GM19372 (cell line): Measurements from ENCODE around the gene OLFM1.
"Not testable (repeated sequence)": the region's sequence is repeated elsewhere in the genome, so short reads cannot be mapped to it uniquely, and the experiment has no call there.

Source experiments
- ATAC-seq: cut with Tn5 transposase; IDR thresholded peaks from one replicate; pipeline ENCODE4 v1.9.1; 2021; ENCODE audit warnings: mild to moderate bottlenecking, low read depth, moderate library complexity; ENCODE audit not compliant: unreplicated experiment

The OLFM1 gene

GRCh38 chr9:135146766-135147473 lies 59.5 kb downstream of the OLFM1 start:
- ATAC-seq, result no peak

- ATAC-seq, result no peak
These were observed 60.0 kb downstream of the OLFM1 start for GRCh38 chr9:135147474-135147805.

GRCh38 chr9:135147938-135148337 lies 60.5 kb downstream of the OLFM1 start:
- no peak for ATAC-seq

GRCh38 chr9:135148386-135148785 lies 60.9 kb downstream of the OLFM1 start:
- no peak for ATAC-seq

- ATAC-seq, result not testable (repeated sequence)
These were observed 62.4 kb downstream of the OLFM1 start for GRCh38 chr9:135149901-135150300.

- no peak for ATAC-seq
These were observed 63.5 kb downstream of the OLFM1 start for GRCh38 chr9:135150981-135151380.

GRCh38 chr9:135151757-135152613 lies 64.5 kb downstream of the OLFM1 start:
- no peak for ATAC-seq

GRCh38 chr9:135152614-135153334 lies 65.3 kb downstream of the OLFM1 start:
- no peak for ATAC-seq

GRCh38 chr9:135154050-135154615 lies 66.7 kb downstream of the OLFM1 start:
- no peak for ATAC-seq

GRCh38 chr9:135155396-135155795 lies 67.9 kb downstream of the OLFM1 start:
- no peak for ATAC-seq

GRCh38 chr9:135156525-135157510 lies 69.3 kb downstream of the OLFM1 start:
- no peak for ATAC-seq

- no peak for ATAC-seq
These were observed 70.5 kb downstream of the OLFM1 start for GRCh38 chr9:135157856-135158563.

GRCh38 chr9:135158564-135158937 lies 71.1 kb downstream of the OLFM1 start:
- no peak for ATAC-seq

- no peak for ATAC-seq
These were observed 72.3 kb downstream of the OLFM1 start for GRCh38 chr9:135159801-135160200.

- ATAC-seq, result no peak
These were observed 73.4 kb downstream of the OLFM1 start for GRCh38 chr9:135160862-135161261.

- ATAC-seq, result not testable (repeated sequence)
These were observed 75.1 kb downstream of the OLFM1 start for GRCh38 chr9:135162599-135162998.

- no peak for ATAC-seq
These were observed 75.7 kb downstream of the OLFM1 start for GRCh38 chr9:135163023-135163780.

GRCh38 chr9:135164036-135164435 lies 76.6 kb downstream of the OLFM1 start:
- ATAC-seq, result no peak
